ENCODE data around the gene PRSS16.

Gene PRSS16

GRCh38 chr6:27234576-27234975 lies 12.9 kb upstream of the PRSS16 start:
- in situ Hi-C loops (cut with MboI; ENCODE audit: low pct_unique_long_range_greater_than_20kb, low sequenced_read_pairs, unreplicated experiment): no loop called here
- no peak for TF ChIP-seq CTCF (IDR thresholded peaks at IDR 0.05; ENCODE audit: extremely low read depth, insufficient read depth, missing control alignments)
- no peak for DNase-seq (ENCODE audit: low spot score)

GRCh38 chr6:27237089-27237803 lies 10.3 kb upstream of the PRSS16 start:
- in situ Hi-C loops (cut with MboI; ENCODE audit: low pct_unique_long_range_greater_than_20kb, low sequenced_read_pairs, unreplicated experiment): no loop called here
- DNase-seq (ENCODE audit: low spot score): no peak
- no peak for TF ChIP-seq CTCF (IDR thresholded peaks at IDR 0.05; ENCODE audit: extremely low read depth, insufficient read depth, missing control alignments)

GRCh38 chr6:27238010-27238983 lies 9.2 kb upstream of the PRSS16 start:
- in situ Hi-C loops (cut with MboI; ENCODE audit: low pct_unique_long_range_greater_than_20kb, low sequenced_read_pairs, unreplicated experiment): no loop called here
- DNase-seq (ENCODE audit: low spot score): no peak
- TF ChIP-seq CTCF (IDR thresholded peaks at IDR 0.05; ENCODE audit: extremely low read depth, insufficient read depth, missing control alignments): peak; percentile 16

- DNase-seq (ENCODE audit: low spot score): no peak
- in situ Hi-C loops (cut with MboI; ENCODE audit: low pct_unique_long_range_greater_than_20kb, low sequenced_read_pairs, unreplicated experiment): no loop called here
- TF ChIP-seq CTCF (IDR thresholded peaks at IDR 0.05; ENCODE audit: extremely low read depth, insufficient read depth, missing control alignments): no peak
Measured at GRCh38 chr6:27239258-27239657, 8.2 kb upstream of the PRSS16 start.

- in situ Hi-C loops (cut with MboI; ENCODE audit: low pct_unique_long_range_greater_than_20kb, low sequenced_read_pairs, unreplicated experiment): no loop called here
- DNase-seq (ENCODE audit: low spot score): no peak
- no peak for TF ChIP-seq CTCF (IDR thresholded peaks at IDR 0.05; ENCODE audit: extremely low read depth, insufficient read depth, missing control alignments)
Measured at GRCh38 chr6:27241443-27241842, 6.1 kb upstream of the PRSS16 start.

GRCh38 chr6:27242589-27243265 lies 4.8 kb upstream of the PRSS16 start:
- TF ChIP-seq CTCF (IDR thresholded peaks at IDR 0.05; ENCODE audit: extremely low read depth, insufficient read depth, missing control alignments): no peak
- in situ Hi-C loops (cut with MboI; ENCODE audit: low pct_unique_long_range_greater_than_20kb, low sequenced_read_pairs, unreplicated experiment): no loop called here
- DNase-seq (ENCODE audit: low spot score): no peak

All from GM13977 (cell line).